Stomach (tissue), 9 donors: Measurements from ENCODE around the gene UHRF1. TPM values are rescaled to one million over a fixed set of nuclear protein-coding genes. Genes with fewer than 3 reads are reported as not detected.

Experiments
- DNase-seq, 2 donors: peaks; one replicate each; pipeline versions ENCODE4 v3.0.0 to v3.0.0-alpha.2; 2013 to 2019
- H3K27ac ChIP-seq, 5 donors: fragments of 200-600 bp in 4 of 5; sonication (generic) in 4 of 5; one replicate each; pipeline ENCODE4 v1.5.1; 2013 to 2019; ENCODE audit warnings: mild to moderate bottlenecking in 1 of 5, moderate library complexity in 1 of 5
- H3K27me3 ChIP-seq, 3 donors: fragments of 200-600 bp; sonication (generic); one replicate each; pipeline ENCODE4 v1.5.1; 2017 to 2019; ENCODE audit warnings: mixed run types in 1 of 3
- H3K36me3 ChIP-seq, 4 donors: fragments of 200-600 bp; sonication (generic); 1 replicate in 3 of 4; 2 replicates in 1 of 4; pipeline ENCODE4 v1.5.1; 2016 to 2019
- H3K4me1 ChIP-seq, 4 donors: fragments of 200-600 bp; sonication (generic); one replicate each; pipeline ENCODE4 v1.5.1; 2016 to 2019
- H3K4me3 ChIP-seq, 4 donors: fragments of 200-600 bp; sonication (generic) in 3 of 4; one replicate each; pipeline ENCODE4 v1.5.1; 2016 to 2019; ENCODE audit warnings: mild to moderate bottlenecking in 1 of 4
- H3K9me3 ChIP-seq, 4 donors: fragments of 200-600 bp; sonication (generic); one replicate each; pipeline ENCODE4 v1.5.1; 2016 to 2019
- EP300 ChIP-seq: sonication (generic); formaldehyde crosslinking; IDR thresholded peaks from one replicate; pipeline ENCODE4 v1.6.1; 2017; ENCODE audit warnings: antibody characterized with exemption
- POLR2A ChIP-seq, 4 donors: fragments of 450-650 bp; IDR thresholded peaks; one replicate each; pipeline ENCODE4 v1.6.1; 2016; ENCODE audit warnings: antibody characterized with exemption in 4 of 4, control low read depth in 2 of 4, mild to moderate bottlenecking in 1 of 4, moderate library complexity in 1 of 4
- POLR2AphosphoS5 ChIP-seq, 3 donors: sonication (generic); formaldehyde crosslinking; IDR thresholded peaks; one replicate each; pipeline ENCODE4 v1.6.1; 2016; ENCODE audit warnings: antibody characterized with exemption in 3 of 3
- WGBS, 5 donors: extraction: QIAGEN DNeasy Blood & Tissue Kit in 3 of 5; methylation state at CpG; one replicate each; pipeline versions ENCODE4 v1.1.5 to v1.1.7; 2013 to 2018; 5-methylcytosine and 5-hydroxymethylcytosine counted together
- intact Hi-C: fragments of 100-400 bp; cut with DNase I; formaldehyde crosslinking; loops from one replicate; pipeline ENCODE4 v1.15.1; 2023; ENCODE audit warnings: low total_unique reads
- polyA plus RNA-seq, 3 donors: library from polyadenylated mRNA; stranded (reverse); fragments of 200-250 nt; gene quantifications; one replicate each; pipeline ENCODE4 v1.2.3, GENCODE V29; 2013
- total RNA-seq, 5 donors: library from RNA; depleted of rRNA; stranded (reverse); fragments of >200 nt; gene quantifications; one replicate each; pipeline versions ENCODE4 v1.1.0 to v1.2.3, GENCODE V29; 2014 to 2016
- TF ChIP-seq, protein P1 (sequence below), 7 experiments: fragments of 450-650 bp in 4 of 7; fragments of 200-600 bp in 3 of 7; sonication (generic) in 3 of 7; IDR thresholded peaks; one replicate each; pipeline ENCODE4 v1.5.1; 2016 to 2019; ENCODE audit warnings: antibody characterized with exemption in 7 of 7, control low read depth in 2 of 7, mild to moderate bottlenecking in 1 of 7
- donor health status: healthy with polysubstance abuse.
- donor health status: Bipolar disorder and iron deficiency.
- donor health status: healthy.

UHRF1 gene
- total and polyA plus RNA-seq, 8 donors, result 0.58 to 20.5 (median 4.1) TPM

GRCh38 chr19:4984438-4984990, 75.2 kb downstream of the UHRF1 start:
- intact Hi-C loops, result no loop called here
- 77 to 80% (median 80%) methylated on average over 16 to 18 of the region's 18 CpGs for WGBS, 5 donors

GRCh38 chr19:4985551-4985991, 76.3 kb downstream of the UHRF1 start:
- intact Hi-C loops, result no loop called here

More at GRCh38 chr19:4984438-4984990, 75.2 kb downstream of the UHRF1 start:
- Histone ChIP-seq H3K9me3 (no peaks in the 10 kb centered on the region), H3K27ac (no peak overlapping the region), H3K36me3 (peaks cover 0 to 11% (median 8%) of the 10 kb centered on the region in 4 donors), H3K4me1 (peaks cover 10 to 88% (median 55%) of the 10 kb centered on the region in 4 donors), H3K4me3 (no peak overlapping the region), H3K27me3 (no peaks in the 10 kb centered on the region)
- no peak for TF ChIP-seq POLR2AphosphoS5 (IDR thresholded peaks at IDR 0.05)
- TF ChIP-seq, protein P1, sequence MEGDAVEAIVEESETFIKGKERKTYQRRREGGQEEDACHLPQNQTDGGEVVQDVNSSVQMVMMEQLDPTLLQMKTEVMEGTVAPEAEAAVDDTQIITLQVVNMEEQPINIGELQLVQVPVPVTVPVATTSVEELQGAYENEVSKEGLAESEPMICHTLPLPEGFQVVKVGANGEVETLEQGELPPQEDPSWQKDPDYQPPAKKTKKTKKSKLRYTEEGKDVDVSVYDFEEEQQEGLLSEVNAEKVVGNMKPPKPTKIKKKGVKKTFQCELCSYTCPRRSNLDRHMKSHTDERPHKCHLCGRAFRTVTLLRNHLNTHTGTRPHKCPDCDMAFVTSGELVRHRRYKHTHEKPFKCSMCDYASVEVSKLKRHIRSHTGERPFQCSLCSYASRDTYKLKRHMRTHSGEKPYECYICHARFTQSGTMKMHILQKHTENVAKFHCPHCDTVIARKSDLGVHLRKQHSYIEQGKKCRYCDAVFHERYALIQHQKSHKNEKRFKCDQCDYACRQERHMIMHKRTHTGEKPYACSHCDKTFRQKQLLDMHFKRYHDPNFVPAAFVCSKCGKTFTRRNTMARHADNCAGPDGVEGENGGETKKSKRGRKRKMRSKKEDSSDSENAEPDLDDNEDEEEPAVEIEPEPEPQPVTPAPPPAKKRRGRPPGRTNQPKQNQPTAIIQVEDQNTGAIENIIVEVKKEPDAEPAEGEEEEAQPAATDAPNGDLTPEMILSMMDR (IDR thresholded peaks at IDR 0.05), result no peak
- no peak for TF ChIP-seq POLR2A (IDR thresholded peaks at IDR 0.05)
- TF ChIP-seq EP300, result no peak
- DNase-seq, result no peak

GRCh38 chr19:4986056-4986455, 76.8 kb downstream of the UHRF1 start:
- intact Hi-C loops, result no loop called here
- Histone ChIP-seq H3K36me3 (peaks cover 0 to 11% (median 8%) of the 10 kb centered on the region in 4 donors), H3K27ac (no peak overlapping the region), H3K4me1 (peaks cover 7 to 75% (median 51%) of the 10 kb centered on the region in 4 donors), H3K9me3 (no peaks in the 10 kb centered on the region), H3K4me3 (no peak overlapping the region), H3K27me3 (no peaks in the 10 kb centered on the region)
- TF ChIP-seq POLR2AphosphoS5 (IDR thresholded peaks at IDR 0.05), result no peak
- TF ChIP-seq EP300, result no peak
- TF ChIP-seq POLR2A (IDR thresholded peaks at IDR 0.05), result no peak
- TF ChIP-seq, protein P1 (IDR thresholded peaks at IDR 0.05), result no peak
- WGBS, 5 donors, result 70 to 91% (median 89%) methylated on average over 2 to 19 of the region's 19 CpGs
- DNase-seq, result no peak

More at GRCh38 chr19:4985551-4985991, 76.3 kb downstream of the UHRF1 start:
- Histone ChIP-seq H3K36me3 (peaks cover 0 to 11% (median 8%) of the 10 kb centered on the region in 4 donors), H3K4me3 (no peak overlapping the region), H3K9me3 (no peaks in the 10 kb centered on the region), H3K4me1 (peaks cover 10 to 79% (median 51%) of the 10 kb centered on the region in 4 donors), H3K27ac (no peak overlapping the region), H3K27me3 (no peaks in the 10 kb centered on the region)
- WGBS, 5 donors, result 83 to 95% (median 90%) methylated on average over 10 to 22 of the region's 22 CpGs
- TF ChIP-seq POLR2A (IDR thresholded peaks at IDR 0.05), result no peak
- TF ChIP-seq, protein P1 (IDR thresholded peaks at IDR 0.05), result no peak
- no peak for TF ChIP-seq POLR2AphosphoS5 (IDR thresholded peaks at IDR 0.05)
- no peak for TF ChIP-seq EP300
- DNase-seq, result no peak

DNA sequence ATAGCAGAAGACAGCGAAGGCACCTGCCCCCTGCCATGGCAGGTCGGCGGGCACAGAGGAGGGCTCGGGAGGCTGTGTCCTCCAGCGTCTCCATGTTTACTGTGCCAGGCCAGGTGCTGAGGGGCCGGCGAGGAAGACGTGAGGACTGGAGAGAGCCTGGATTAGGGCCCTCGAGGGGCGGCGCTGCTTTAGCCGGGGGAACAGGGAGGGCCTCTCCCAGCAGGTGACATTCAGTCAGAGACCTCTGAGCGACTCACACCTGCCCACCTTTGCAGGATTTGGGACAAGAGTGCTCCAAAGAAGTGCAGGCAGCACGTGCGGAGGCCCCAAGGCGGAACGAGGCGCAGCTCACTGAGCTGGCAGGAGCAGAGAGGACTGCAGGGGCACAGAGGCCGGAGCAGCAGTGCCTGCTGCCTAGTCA, 77.2 kb downstream of the UHRF1 start:
- Histone ChIP-seq H3K4me3 (no peak overlapping the region), H3K27me3 (no peaks in the 10 kb centered on the region), H3K4me1 (peaks cover 4 to 75% (median 49%) of the 10 kb centered on the region in 4 donors), H3K9me3 (no peaks in the 10 kb centered on the region), H3K36me3 (peaks cover 0 to 11% (median 8%) of the 10 kb centered on the region in 4 donors), H3K27ac (no peak overlapping the region)
- intact Hi-C loops, result no loop called here
- DNase-seq, result no peak
- WGBS, 5 donors, result 83 to 88% (median 84%) methylated on average over 12 to 19 of the region's 19 CpGs
- TF ChIP-seq POLR2A (IDR thresholded peaks at IDR 0.05) (no peak), POLR2AphosphoS5 (IDR thresholded peaks at IDR 0.05) (no peak), EP300 (no peak)
- TF ChIP-seq, protein P1 (IDR thresholded peaks at IDR 0.05), result no peak
